HK-2 (cell line): ENCODE measurements around the gene GIGYF2.

ENCODE experiments used
- DNase-seq: peaks from one replicate; pipeline ENCODE4 v3.0.0-alpha.2; 2018; ENCODE audit not compliant: unreplicated experiment

GIGYF2 gene

DNA sequence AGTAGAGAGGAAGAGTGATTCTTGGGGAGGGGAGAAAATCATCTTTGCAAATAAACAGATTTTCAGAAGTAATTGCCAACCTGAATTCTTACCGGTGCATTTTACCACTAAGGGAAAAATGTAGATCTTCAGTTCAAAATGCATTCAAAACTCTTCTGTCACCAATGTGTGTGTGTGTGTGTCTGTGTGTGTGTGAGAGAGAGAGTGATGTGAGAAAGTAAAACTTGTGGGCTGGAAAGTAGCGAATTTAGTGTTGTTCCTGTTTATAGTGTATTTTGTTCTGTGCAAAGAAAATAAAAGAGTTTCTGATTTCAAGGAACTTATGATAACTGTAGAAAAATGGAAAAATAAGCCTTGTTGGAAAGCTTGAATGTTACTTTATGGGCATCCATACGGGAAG, 52.2 kb downstream of the GIGYF2 start:
- DNase-seq = no peak

- DNase-seq = no peak
Measured at GRCh38 chr2:232750135-232750671, 53.1 kb downstream of the GIGYF2 start.

DNA sequence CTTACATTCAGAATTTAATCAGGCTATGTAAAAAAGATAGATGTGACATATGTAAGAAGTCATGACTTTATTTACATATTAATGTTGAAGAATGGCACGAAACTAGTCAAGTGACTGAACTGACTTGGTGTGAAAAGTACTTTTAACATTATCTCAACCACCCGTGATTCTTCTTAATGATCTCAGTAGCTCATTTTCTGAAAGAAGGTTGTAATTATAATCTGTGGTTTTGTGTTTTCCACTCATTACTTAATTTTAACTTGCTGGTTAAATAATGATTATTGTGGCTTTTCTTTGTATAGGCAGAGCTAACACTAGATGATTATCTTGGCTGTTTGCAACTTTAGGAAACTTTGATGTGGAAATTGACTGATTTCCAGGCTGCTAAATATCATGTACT, 60.8 kb downstream of the GIGYF2 start:
- no peak for DNase-seq

- DNase-seq = peak; percentile 17
Measured at GRCh38 chr2:232761301-232761907, 64.3 kb downstream of the GIGYF2 start.

GRCh38 chr2:232767866-232768265, 70.7 kb downstream of the GIGYF2 start:
- DNase-seq = no peak

GRCh38 chr2:232770207-232770606, 73.1 kb downstream of the GIGYF2 start:
- no peak for DNase-seq

DNA sequence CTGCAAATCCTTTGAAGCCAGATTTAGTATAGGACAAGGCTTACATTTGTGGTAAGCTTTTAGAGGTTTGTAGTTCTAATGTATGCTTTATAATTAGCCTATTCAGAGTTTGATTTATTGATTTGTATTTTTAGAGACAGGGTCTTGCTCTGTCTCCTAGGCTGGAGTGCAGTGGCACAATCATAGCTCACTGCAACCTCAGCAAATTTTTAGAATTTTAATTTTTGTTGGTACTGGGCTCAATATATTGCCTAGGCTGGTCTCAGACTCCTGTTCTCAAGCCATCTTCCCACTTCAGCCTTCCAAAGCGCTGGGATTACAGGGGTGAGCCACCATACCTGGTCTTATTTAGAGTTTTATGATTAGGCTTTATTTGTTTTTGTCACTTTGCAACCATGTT, 74.7 kb downstream of the GIGYF2 start:
- no peak for DNase-seq

DNA sequence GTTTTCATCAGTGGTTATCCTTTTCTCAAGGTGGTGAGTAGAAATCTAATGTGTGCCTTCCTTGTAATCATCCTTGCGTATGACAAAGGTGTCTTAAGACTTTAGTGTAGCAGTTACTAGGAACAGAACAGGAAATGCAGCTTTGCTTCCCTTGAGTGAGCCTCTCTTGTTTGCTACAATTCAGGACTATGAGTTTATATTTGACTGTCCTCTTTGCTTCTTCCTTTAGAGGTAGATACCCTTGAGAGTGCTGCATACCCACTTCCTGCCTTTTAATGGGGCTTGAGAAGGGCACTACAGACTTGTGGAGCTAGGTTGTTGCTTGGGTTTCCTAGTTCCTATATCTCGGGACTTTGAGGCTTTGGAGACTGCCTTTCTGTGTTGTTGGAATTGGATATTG, 75.4 kb downstream of the GIGYF2 start:
- DNase-seq = no peak

DNA sequence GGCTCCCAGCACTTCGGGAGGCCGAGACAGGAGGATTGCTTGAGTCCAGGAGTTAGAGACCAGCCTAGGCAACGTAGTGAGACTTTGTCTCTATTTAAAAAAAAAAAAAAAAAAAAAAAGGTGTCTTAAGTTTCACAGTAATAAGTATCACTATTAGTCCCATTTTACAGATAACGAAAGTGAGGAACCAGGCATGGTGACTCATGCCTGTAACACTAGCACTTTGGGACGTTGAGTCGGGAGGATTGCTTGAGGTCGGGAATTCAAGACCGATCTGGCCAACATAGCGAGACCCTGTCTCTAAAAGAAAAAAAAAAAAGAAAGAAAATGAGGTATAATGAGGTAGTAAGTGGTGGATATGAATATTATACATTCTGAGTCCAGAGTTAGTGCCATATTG, 76.7 kb downstream of the GIGYF2 start:
- DNase-seq = no peak

GRCh38 chr2:232776435-232776834, 79.3 kb downstream of the GIGYF2 start, which contains the start of gene KCNJ13:
KCNJ13 (minus strand) TSS chr2:232776565; CDS start chr2:232771362, 5,203 bp downstream.
- no peak for DNase-seq

GRCh38 chr2:232777276-232777675, 80.1 kb downstream of the GIGYF2 start:
- DNase-seq = no peak

GRCh38 chr2:232779465-232779864, 82.3 kb downstream of the GIGYF2 start:
- DNase-seq = no peak

DNA sequence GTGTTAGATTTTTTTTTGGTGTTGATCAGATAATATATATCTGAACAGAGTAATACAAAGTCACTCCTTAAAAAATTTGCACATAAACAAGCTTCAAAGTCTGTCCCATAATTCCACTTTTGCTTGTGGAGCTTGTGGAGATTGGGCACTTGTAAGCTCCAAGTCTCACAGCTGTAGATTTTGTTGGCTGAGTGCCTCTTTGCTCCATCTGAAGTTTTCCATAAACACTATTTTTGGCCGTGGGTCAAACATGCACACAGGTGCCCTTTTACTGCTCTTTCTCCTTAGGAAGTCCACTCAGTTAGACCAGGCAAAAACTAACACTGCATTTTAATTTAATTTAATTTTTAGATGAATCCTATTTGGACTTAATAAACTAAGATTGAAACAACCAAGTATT, 82.8 kb downstream of the GIGYF2 start:
- no peak for DNase-seq

- peak; percentile 52 for DNase-seq
Measured at GRCh38 chr2:232781765-232782164, 84.6 kb downstream of the GIGYF2 start.

DNA sequence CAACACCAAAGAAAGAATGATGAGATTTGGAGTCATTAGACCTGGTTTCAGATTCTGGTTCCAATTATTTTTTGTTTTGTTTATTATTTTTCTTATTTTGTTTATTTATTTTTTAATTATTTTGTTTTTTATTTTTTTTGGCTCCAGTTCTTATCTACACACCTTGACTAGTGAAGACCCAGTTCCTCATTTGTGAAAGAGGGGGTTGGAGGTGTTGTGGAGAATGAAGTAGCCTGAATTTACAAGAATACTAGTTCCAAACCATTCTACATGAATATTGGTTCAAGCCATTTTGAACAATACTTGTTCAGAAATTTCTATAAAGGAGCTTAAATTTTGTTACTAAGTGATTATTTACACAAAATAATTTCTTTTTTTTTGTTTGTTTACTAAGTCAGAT, 86.1 kb downstream of the GIGYF2 start:
- no peak for DNase-seq

- DNase-seq = no peak
Measured at GRCh38 chr2:232787806-232788205, 90.7 kb downstream of the GIGYF2 start.

- no peak for DNase-seq
Measured at GRCh38 chr2:232789082-232789481, 92.0 kb downstream of the GIGYF2 start.

- DNase-seq = no peak
Measured at GRCh38 chr2:232791518-232791917, 94.4 kb downstream of the GIGYF2 start.

DNA sequence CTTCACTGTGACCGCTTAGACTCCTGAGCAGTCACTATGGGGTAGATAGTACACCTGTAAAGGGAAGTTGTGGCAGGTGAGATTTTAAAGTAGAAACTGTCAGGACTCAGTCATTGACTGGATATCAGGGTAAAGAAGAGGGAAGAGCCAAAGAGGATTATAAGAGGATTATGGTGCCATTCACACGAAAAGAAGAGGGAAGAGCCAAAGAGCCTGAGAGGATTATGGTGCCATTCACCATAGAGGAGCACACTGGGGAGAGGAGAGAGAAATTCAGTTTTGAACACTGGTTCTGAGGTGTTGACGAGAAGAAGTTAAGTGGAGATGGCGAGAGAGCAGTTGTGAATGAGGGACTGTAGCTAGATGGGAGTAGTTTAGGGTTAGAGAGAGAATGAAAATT, 96.1 kb downstream of the GIGYF2 start:
- no peak for DNase-seq

GRCh38 chr2:232794981-232795380, 97.8 kb downstream of the GIGYF2 start:
- no peak for DNase-seq

DNA sequence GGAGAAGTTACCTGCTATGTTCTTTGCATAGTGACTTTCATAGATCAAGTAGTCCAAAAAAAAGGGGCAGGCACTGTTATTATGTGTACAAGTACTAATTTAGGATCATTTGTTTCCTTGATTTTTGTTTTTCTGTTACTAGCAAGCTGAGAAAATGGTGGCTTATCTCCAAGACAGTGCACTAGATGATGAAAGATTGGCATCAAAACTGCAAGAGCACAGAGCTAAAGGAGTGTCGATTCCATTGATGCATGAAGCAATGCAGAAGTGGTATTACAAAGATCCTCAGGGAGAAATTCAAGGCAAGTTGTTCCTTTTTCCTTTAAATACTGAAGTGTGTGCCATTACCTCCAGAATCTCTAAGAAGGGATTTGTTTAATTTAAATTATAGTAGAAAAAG, 98.8 kb downstream of the GIGYF2 start:
- no peak for DNase-seq

- no peak for DNase-seq
Measured at GRCh38 chr2:232798187-232798586, 101.1 kb downstream of the GIGYF2 start.

DNA sequence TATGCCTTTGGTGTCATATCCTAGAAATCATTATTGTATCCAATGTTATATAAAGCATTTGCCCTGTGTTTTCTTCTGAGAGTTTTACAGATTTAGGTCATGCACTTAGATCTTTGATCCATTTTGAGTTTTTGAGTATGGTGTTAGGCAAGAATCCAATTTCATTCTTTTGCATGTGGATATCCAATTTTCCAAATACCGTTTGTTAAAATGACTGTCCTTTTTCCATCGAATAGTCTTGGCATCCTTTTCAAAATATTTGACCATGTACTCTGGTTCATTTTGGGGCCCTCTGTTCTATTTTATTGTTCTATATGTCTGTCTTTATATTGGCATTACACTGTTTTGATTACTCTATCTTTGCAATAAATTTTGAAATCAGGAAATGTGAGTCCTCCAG, 103.0 kb downstream of the GIGYF2 start:
- no peak for DNase-seq

DNA sequence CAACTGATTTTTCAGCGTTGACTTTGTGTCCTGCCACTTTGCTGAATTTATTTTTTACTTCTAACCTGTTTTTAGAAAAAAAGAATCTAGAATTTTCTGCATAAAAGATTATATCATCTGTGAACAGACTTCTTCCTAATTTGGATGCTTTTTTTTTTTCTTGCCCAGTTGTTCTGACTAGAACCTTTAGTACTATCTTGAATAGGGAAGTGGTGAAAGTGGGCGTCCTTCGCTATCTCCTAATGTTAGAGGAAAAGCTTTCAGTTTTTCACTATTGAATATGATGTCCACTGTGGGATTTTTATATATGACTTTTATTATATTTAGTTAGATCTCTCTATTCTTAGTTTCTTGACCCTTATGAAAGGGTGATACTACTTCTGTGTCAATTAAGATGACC, 105.0 kb downstream of the GIGYF2 start:
- no peak for DNase-seq
